Karpas-422 (cell line): ENCODE results near the gene TBCD. TPM values are rescaled to one million over a fixed set of nuclear protein-coding genes. Genes with fewer than 3 reads are reported as not detected.

Experiments
- DNase-seq: peaks from one replicate; pipeline ENCODE4 v3.0.0-alpha.2; 2015
- H2AFZ ChIP-seq: fragments of 200-600 bp; sonication (generic); 2 replicates; pipeline ENCODE4 v1.6.1; 2014; ENCODE audit warnings: antibody characterized with exemption, low read length, mixed read lengths
- H3K27ac ChIP-seq: fragments of 200-600 bp; sonication (generic); 2 replicates; pipeline ENCODE4 v1.5.1; 2014; ENCODE audit warnings: mild to moderate bottlenecking, low read length, moderate library complexity
- H3K27me3 ChIP-seq: fragments of 200-600 bp; sonication (generic); 2 replicates; pipeline ENCODE4 v1.6.1; 2014; ENCODE audit warnings: low read length, mixed read lengths
- H3K36me3 ChIP-seq: fragments of 200-600 bp; sonication (generic); 2 replicates; pipeline ENCODE4 v1.6.1; 2014; ENCODE audit warnings: low read length, mixed read lengths; ENCODE audit not compliant: insufficient read depth
- H3K4me1 ChIP-seq: fragments of 200-600 bp; sonication (generic); 2 replicates; pipeline ENCODE4 v1.6.1; 2014; ENCODE audit warnings: mild to moderate bottlenecking, low read length, mixed read lengths
- H3K4me2 ChIP-seq: fragments of 200-600 bp; sonication (generic); 2 replicates; pipeline ENCODE4 v1.6.1; 2014; ENCODE audit warnings: low read length, low read depth, mild to moderate bottlenecking; ENCODE audit not compliant: poor library complexity, severe bottlenecking
- H3K4me3 ChIP-seq: fragments of 200-600 bp; sonication (generic); 2 replicates; pipeline ENCODE4 v1.5.1; 2014; ENCODE audit warnings: mild to moderate bottlenecking, antibody characterized with exemption, low read length, mixed read lengths
- H3K79me2 ChIP-seq: fragments of 200-600 bp; sonication (generic); 2 replicates; pipeline ENCODE4 v1.6.1; 2014; ENCODE audit warnings: mild to moderate bottlenecking, low read length, mixed read lengths
- H3K9ac ChIP-seq: fragments of 200-600 bp; sonication (generic); 2 replicates; pipeline ENCODE4 v1.6.0; 2014; ENCODE audit warnings: low read length
- H3K9me2 ChIP-seq: fragments of 200-600 bp; sonication (generic), shearing (Covaris generic); replicated peaks from 2 replicates; pipeline ENCODE4 v1.6.0; 2014; ENCODE audit warnings: mild to moderate bottlenecking, low read length, moderate library complexity; ENCODE audit not compliant: insufficient read depth
- H3K9me3 ChIP-seq: fragments of 300-700, 200-600 bp; sonication (generic); 2 replicates; pipeline ENCODE4 v1.6.1; 2014; ENCODE audit warnings: low read length, mixed read lengths
- H4K20me1 ChIP-seq: fragments of 200-600 bp; sonication (generic); 2 replicates; pipeline ENCODE4 v1.6.1; 2014; ENCODE audit warnings: mild to moderate bottlenecking, antibody characterized with exemption, low read length, low read depth; ENCODE audit not compliant: insufficient read depth
- total RNA-seq: library from RNA; depleted of rRNA; stranded (reverse); fragments of >200 nt; shearing (Covaris generic); gene quantifications from 2 replicates; pipeline ENCODE4 v1.2.3, GENCODE V29; 2014; ENCODE audit warnings: low replicate concordance

TBCD gene
- total RNA-seq, 1 experiment from 2014 or later, result 28.7 TPM

- no peaks in the 10 kb centered on the region for H3K9me2 ChIP-seq
- H3K79me2 ChIP-seq, result no peaks in the 10 kb centered on the region
- no peak for DNase-seq
- no peak overlapping the region for H3K4me3 ChIP-seq
- H3K4me1 ChIP-seq, result no peaks in the 10 kb centered on the region
- no peak overlapping the region for H3K9ac ChIP-seq
- no peaks in the 10 kb centered on the region for H3K36me3 ChIP-seq
- H3K4me2 ChIP-seq, result no peak overlapping the region
- H3K9me3 ChIP-seq, result no peaks in the 10 kb centered on the region
- H2AFZ ChIP-seq, result no peak overlapping the region
- no peaks in the 10 kb centered on the region for H3K27me3 ChIP-seq
- H4K20me1 ChIP-seq, result no peaks in the 10 kb centered on the region
- no peak overlapping the region for H3K27ac ChIP-seq
Observed at GRCh38 chr17:82845163-82845807, 93.4 kb downstream of the TBCD start.

GRCh38 chr17:82846061-82846691 lies 94.3 kb downstream of the TBCD start:
- no peak overlapping the region for H3K9ac ChIP-seq
- H3K27ac ChIP-seq, result no peak overlapping the region
- no peaks in the 10 kb centered on the region for H4K20me1 ChIP-seq
- H3K9me3 ChIP-seq, result no peaks in the 10 kb centered on the region
- H3K36me3 ChIP-seq, result no peaks in the 10 kb centered on the region
- no peak for DNase-seq
- no peak overlapping the region for H3K4me3 ChIP-seq
- no peaks in the 10 kb centered on the region for H3K9me2 ChIP-seq
- no peaks in the 10 kb centered on the region for H3K4me1 ChIP-seq
- no peak overlapping the region for H3K4me2 ChIP-seq
- no peaks in the 10 kb centered on the region for H3K27me3 ChIP-seq
- H3K79me2 ChIP-seq, result peaks cover 6% of the 10 kb centered on the region; the same call in 1 of the 2 replicates
- no peak overlapping the region for H2AFZ ChIP-seq

GRCh38 chr17:82848022-82848592 lies 96.2 kb downstream of the TBCD start:
- H2AFZ ChIP-seq, result no peak overlapping the region
- H3K4me3 ChIP-seq, result no peak overlapping the region
- no peaks in the 10 kb centered on the region for H3K4me1 ChIP-seq
- no peaks in the 10 kb centered on the region for H3K36me3 ChIP-seq
- no peak overlapping the region for H3K27ac ChIP-seq
- H3K9ac ChIP-seq, result no peak overlapping the region
- no peaks in the 10 kb centered on the region for H4K20me1 ChIP-seq
- no peaks in the 10 kb centered on the region for H3K27me3 ChIP-seq
- no peaks in the 10 kb centered on the region for H3K9me2 ChIP-seq
- no peak for DNase-seq
- peaks cover 13% of the 10 kb centered on the region; the same call in 1 of the 2 replicates for H3K79me2 ChIP-seq
- no peak overlapping the region for H3K4me2 ChIP-seq
- H3K9me3 ChIP-seq, result no peaks in the 10 kb centered on the region

GRCh38 chr17:82849076-82849945 lies 97.4 kb downstream of the TBCD start:
- Histone ChIP-seq H3K9me2 (no peaks in the 10 kb centered on the region), H3K27ac (no peak overlapping the region), H3K79me2 (peaks cover 13% of the 10 kb centered on the region; the same call in 1 of the 2 replicates), H2AFZ (no peak overlapping the region), H3K4me3 (no peak overlapping the region), H3K27me3 (no peaks in the 10 kb centered on the region), H3K9me3 (no peaks in the 10 kb centered on the region), H3K36me3 (no peaks in the 10 kb centered on the region), H3K4me2 (no peak overlapping the region), H3K9ac (no peak overlapping the region), H4K20me1 (no peaks in the 10 kb centered on the region), H3K4me1 (no peaks in the 10 kb centered on the region)
- DNase-seq, result no peak

- H3K4me3 ChIP-seq, result no peak overlapping the region
- H3K4me2 ChIP-seq, result no peak overlapping the region
- H3K36me3 ChIP-seq, result no peaks in the 10 kb centered on the region
- no peaks in the 10 kb centered on the region for H3K27me3 ChIP-seq
- no peaks in the 10 kb centered on the region for H3K9me2 ChIP-seq
- H3K79me2 ChIP-seq, result peaks cover 13% of the 10 kb centered on the region; the same call in 1 of the 2 replicates
- H4K20me1 ChIP-seq, result no peaks in the 10 kb centered on the region
- H2AFZ ChIP-seq, result no peak overlapping the region
- DNase-seq, result no peak
- H3K9ac ChIP-seq, result no peak overlapping the region
- no peaks in the 10 kb centered on the region for H3K4me1 ChIP-seq
- H3K27ac ChIP-seq, result no peak overlapping the region
- no peaks in the 10 kb centered on the region for H3K9me3 ChIP-seq
Observed at GRCh38 chr17:82851381-82851780, 99.5 kb downstream of the TBCD start.

GRCh38 chr17:82854226-82854625 lies 102.4 kb downstream of the TBCD start:
- H3K79me2 ChIP-seq, result peaks cover 18% of the 10 kb centered on the region; the same call in 1 of the 2 replicates

GRCh38 chr17:82856361-82856760 lies 104.5 kb downstream of the TBCD start:
- Histone ChIP-seq H3K9ac (no peak overlapping the region), H3K27ac (no peak overlapping the region), H3K27me3 (no peaks in the 10 kb centered on the region), H2AFZ (no peak overlapping the region), H3K4me2 (no peak overlapping the region), H4K20me1 (no peaks in the 10 kb centered on the region), H3K4me3 (no peak overlapping the region), H3K4me1 (no peaks in the 10 kb centered on the region), H3K9me3 (no peaks in the 10 kb centered on the region), H3K79me2 (peaks cover 14% of the 10 kb centered on the region; the same call in 1 of the 2 replicates), H3K9me2 (no peaks in the 10 kb centered on the region), H3K36me3 (no peaks in the 10 kb centered on the region)
- DNase-seq, result no peak

More at GRCh38 chr17:82854226-82854625, 102.4 kb downstream of the TBCD start:
- Histone ChIP-seq H3K4me3 (no peak overlapping the region), H3K27ac (no peak overlapping the region), H3K4me1 (no peaks in the 10 kb centered on the region), H3K36me3 (no peaks in the 10 kb centered on the region), H3K9ac (no peak overlapping the region), H3K27me3 (no peaks in the 10 kb centered on the region), H3K9me2 (no peaks in the 10 kb centered on the region), H2AFZ (no peak overlapping the region), H4K20me1 (no peaks in the 10 kb centered on the region), H3K9me3 (no peaks in the 10 kb centered on the region), H3K4me2 (no peak overlapping the region)
- DNase-seq, result no peak
